Stomach smooth muscle (tissue), 2 donors: ENCODE data around the gene FAM53A.
A peak's percentile ranks its signal among the peaks of the same experiment; 100 is the strongest.

Experiments used
- H3K27ac ChIP-seq: one replicate; pipeline ENCODE4 v1.7.0; 2013; ENCODE audit warnings: mild to moderate bottlenecking, low read length, inconsistent platforms
- H3K27me3 ChIP-seq, 2 donors: one replicate each; pipeline ENCODE4 v1.7.0; 2013; ENCODE audit warnings: low read length in 2 of 2; ENCODE audit not compliant: insufficient read depth in 2 of 2, control insufficient read depth in 1 of 2
- H3K36me3 ChIP-seq, 2 donors: one replicate each; pipeline ENCODE4 v1.7.0; 2013; ENCODE audit warnings: low read length in 2 of 2; ENCODE audit not compliant: control insufficient read depth in 2 of 2, insufficient read depth in 2 of 2
- H3K4me1 ChIP-seq: one replicate; pipeline ENCODE4 v1.7.0; 2013; ENCODE audit warnings: low read length; ENCODE audit not compliant: control insufficient read depth, insufficient read depth
- H3K4me3 ChIP-seq, 2 donors: one replicate each; pipeline ENCODE4 v1.7.0; 2013; ENCODE audit warnings: low read length in 2 of 2
- H3K9ac ChIP-seq, 2 donors: one replicate each; pipeline ENCODE4 v1.7.0; 2013; ENCODE audit warnings: low read length in 2 of 2, mild to moderate bottlenecking in 1 of 2
- H3K9me3 ChIP-seq, 2 donors: one replicate each; pipeline ENCODE4 v1.7.0; 2013; ENCODE audit warnings: low read length in 2 of 2; ENCODE audit not compliant: control insufficient read depth in 2 of 2
- donor health status: healthy.
- donor health status: Pancreatic carcinoma.

FAM53A gene

DNA sequence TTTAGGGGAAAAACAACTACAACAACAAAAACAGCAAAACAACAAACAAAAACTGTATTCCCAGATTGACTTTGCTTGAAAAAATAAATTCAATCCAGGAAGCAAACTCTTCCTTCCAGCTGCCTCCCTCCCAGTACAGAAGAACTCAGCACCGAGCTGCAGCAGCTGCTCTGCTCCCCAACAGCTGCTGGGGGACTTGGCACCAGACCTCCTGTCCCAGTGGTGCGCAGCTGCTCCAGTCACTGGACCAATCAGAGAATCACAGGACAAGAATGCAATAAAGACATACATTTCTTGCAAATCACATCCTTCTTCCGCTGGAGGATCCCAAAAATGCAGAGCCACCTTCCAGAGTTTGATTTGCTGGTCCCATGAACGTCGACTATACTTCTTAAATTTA lies 11.8 kb upstream of the FAM53A start:
- Histone ChIP-seq H3K36me3 (peaks cover 36 to 40% of the 10 kb centered on the region in 2 donors), H3K27me3 (no peaks in the 10 kb centered on the region), H3K9ac (no peak overlapping the region), H3K4me1 (peaks cover 2% of the 10 kb centered on the region), H3K27ac (no peak overlapping the region), H3K9me3 (no peaks in the 10 kb centered on the region), H3K4me3 (no peak overlapping the region)

- no peaks in the 10 kb centered on the region for H3K9me3 ChIP-seq
- peaks cover 2% of the 10 kb centered on the region for H3K4me1 ChIP-seq
- H3K27ac ChIP-seq, result no peak overlapping the region
- no peak overlapping the region for H3K4me3 ChIP-seq
- H3K9ac ChIP-seq, result no peak overlapping the region
- H3K27me3 ChIP-seq, result no peaks in the 10 kb centered on the region
- peaks cover 33 to 34% of the 10 kb centered on the region in 2 donors for H3K36me3 ChIP-seq
Observed at GRCh38 chr4:1693131-1693896, 9.2 kb upstream of the FAM53A start.

GRCh38 chr4:1691737-1692373 lies 7.7 kb upstream of the FAM53A start:
- Histone ChIP-seq H3K9ac (no peak overlapping the region), H3K27ac (no peak overlapping the region), H3K27me3 (no peaks in the 10 kb centered on the region), H3K9me3 (no peaks in the 10 kb centered on the region), H3K36me3 (peaks cover 29 to 34% of the 10 kb centered on the region in 2 donors), H3K4me3 (no peak overlapping the region), H3K4me1 (no peaks in the 10 kb centered on the region)

DNA sequence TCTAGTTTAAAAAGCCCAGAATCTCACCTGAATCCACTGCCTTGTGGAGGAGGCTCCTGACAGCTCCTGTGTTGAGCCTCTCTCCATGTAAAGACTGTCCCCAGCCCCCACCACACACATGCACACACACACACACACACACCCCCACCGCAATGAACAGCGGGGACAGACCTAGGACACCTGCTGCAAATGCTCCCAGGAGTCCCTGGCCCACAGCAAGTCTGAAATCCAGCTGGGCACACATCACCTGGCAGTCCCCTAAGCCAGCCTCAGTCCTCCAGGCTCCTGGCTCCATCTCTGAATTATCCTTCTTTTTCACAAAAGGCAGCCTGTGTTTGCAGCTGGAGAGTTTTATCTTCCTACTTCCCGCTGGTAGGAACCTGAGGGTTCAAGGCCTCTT lies 6.6 kb upstream of the FAM53A start:
- Histone ChIP-seq H3K4me1 (no peaks in the 10 kb centered on the region), H3K9me3 (no peaks in the 10 kb centered on the region), H3K36me3 (peaks cover 24 to 30% of the 10 kb centered on the region in 2 donors), H3K4me3 (no peak overlapping the region), H3K9ac (no peak overlapping the region), H3K27me3 (no peaks in the 10 kb centered on the region), H3K27ac (no peak overlapping the region)

DNA sequence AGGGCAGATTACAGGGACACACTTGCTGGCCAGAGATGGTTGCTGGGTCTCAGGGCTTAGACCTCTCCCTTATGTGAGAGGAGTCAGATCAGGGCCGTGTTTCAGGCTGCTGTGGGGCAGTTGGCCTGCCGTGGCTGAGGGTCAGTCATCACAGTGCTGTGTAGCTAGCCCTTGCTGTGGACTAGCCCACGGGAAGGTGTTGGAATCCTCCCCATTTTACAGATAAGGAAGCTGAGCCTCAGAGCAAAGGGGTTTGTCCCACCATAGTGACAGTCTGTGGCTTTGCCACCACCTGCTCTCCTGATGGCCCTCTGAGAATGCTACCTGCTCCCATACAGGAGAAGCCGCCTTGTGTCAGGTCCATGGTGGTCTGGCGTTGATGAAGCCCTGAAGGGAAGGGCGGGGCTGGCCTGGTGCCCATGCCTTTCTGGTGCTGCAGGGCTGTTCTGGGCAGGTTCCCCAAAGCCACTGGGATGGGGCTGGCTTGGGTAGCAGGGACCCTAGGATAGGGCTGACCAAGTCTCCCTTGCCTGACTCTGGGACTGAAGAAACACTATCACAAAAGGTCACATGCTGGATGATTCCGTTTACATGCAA lies 2.4 kb upstream of the FAM53A start:
- peaks cover 4 to 9% of the 10 kb centered on the region in 2 donors for H3K36me3 ChIP-seq
- H3K27me3 ChIP-seq, result no peaks in the 10 kb centered on the region
- H3K9ac ChIP-seq, result no peak overlapping the region
- no peak overlapping the region for H3K27ac ChIP-seq
- H3K9me3 ChIP-seq, result no peaks in the 10 kb centered on the region
- H3K4me3 ChIP-seq, result no peak overlapping the region
- peaks cover 17% of the 10 kb centered on the region for H3K4me1 ChIP-seq

GRCh38 chr4:1685235-1686150 lies 1.4 kb upstream of the FAM53A start:
- H3K27ac ChIP-seq, result no peak overlapping the region
- H3K4me1 ChIP-seq, result peaks cover 17% of the 10 kb centered on the region
- H3K9me3 ChIP-seq, result no peaks in the 10 kb centered on the region
- peaks cover 0 to under 1% of the 10 kb centered on the region in 2 donors for H3K36me3 ChIP-seq
- H3K9ac ChIP-seq, result no peak overlapping the region
- H3K27me3 ChIP-seq, result no peaks in the 10 kb centered on the region
- H3K4me3 ChIP-seq, result no peak overlapping the region

GRCh38 chr4:1684506-1685234 lies 557 bp upstream of the FAM53A start:
- H3K9ac ChIP-seq, result peak overlapping the region; percentile 29 to 42
- peak overlapping the region; percentile 24 for H3K27ac ChIP-seq
- H3K9me3 ChIP-seq, result no peaks in the 10 kb centered on the region
- peak overlapping the region in 1 of 2 donors; percentile 71 for H3K4me3 ChIP-seq
- H3K36me3 ChIP-seq, result no peaks in the 10 kb centered on the region
- peaks cover 17% of the 10 kb centered on the region for H3K4me1 ChIP-seq
- no peaks in the 10 kb centered on the region for H3K27me3 ChIP-seq

GRCh38 chr4:1683261-1683735 lies 815 bp downstream of the FAM53A start:
- Histone ChIP-seq H3K4me3 (peak overlapping the region; percentile 42 to 74), H3K4me1 (peaks cover 17% of the 10 kb centered on the region), H3K36me3 (no peaks in the 10 kb centered on the region), H3K9me3 (no peaks in the 10 kb centered on the region), H3K27ac (peak overlapping the region; percentile 76), H3K9ac (peak overlapping the region; percentile 55 to 59), H3K27me3 (no peaks in the 10 kb centered on the region)

DNA sequence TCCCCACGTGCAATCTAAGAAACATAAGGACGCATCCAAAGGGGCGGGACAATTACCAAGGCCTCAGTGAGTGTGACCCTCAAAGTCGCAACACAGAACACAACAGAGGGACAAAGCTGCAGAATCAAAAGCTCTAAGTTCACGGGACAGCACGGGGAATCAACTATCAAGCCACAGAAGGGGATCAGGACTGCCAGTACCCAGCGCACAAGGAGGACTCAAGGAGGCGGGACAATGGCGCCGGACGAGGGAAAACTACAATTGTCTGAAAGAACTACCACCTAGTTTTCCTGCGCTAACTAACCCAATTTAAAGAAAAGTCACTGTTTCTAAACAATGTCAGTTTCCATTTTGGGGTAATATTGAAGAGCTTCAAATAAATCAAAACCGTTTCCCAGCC lies 1.3 kb downstream of the FAM53A start:
- Histone ChIP-seq H3K36me3 (no peaks in the 10 kb centered on the region), H3K4me3 (peak overlapping the region; percentile 42 to 74), H3K27ac (peak overlapping the region; percentile 76), H3K4me1 (peaks cover 17% of the 10 kb centered on the region), H3K9me3 (no peaks in the 10 kb centered on the region), H3K27me3 (no peaks in the 10 kb centered on the region), H3K9ac (peak overlapping the region; percentile 55 to 59)

DNA sequence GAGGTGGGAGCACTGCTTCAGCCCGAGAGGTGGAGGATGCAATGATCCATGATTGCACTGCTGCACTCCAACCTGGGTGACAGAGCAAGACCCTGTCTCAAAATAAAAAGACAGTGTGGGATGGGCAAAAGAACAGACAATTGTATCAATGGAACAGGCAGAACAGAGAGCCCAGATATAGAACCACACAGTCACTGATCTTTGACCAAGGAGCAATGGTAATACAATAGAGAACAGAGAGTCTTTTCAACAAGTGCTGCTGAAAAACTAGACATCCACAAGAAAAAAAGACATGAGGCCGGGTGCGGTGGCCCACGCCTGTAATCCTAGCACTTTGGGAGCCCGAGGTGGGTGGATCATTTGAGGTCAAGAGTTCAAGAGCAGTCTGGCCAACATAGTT lies 5.9 kb downstream of the FAM53A start:
- Histone ChIP-seq H3K27me3 (no peaks in the 10 kb centered on the region), H3K4me1 (peaks cover 6% of the 10 kb centered on the region), H3K36me3 (no peaks in the 10 kb centered on the region), H3K9ac (no peak overlapping the region), H3K9me3 (no peaks in the 10 kb centered on the region), H3K4me3 (no peak overlapping the region), H3K27ac (no peak overlapping the region)
